Endothelial cell of umbilical vein (primary cell): ENCODE measurements around the gene MRPL33. TPM values are rescaled to one million over a fixed set of nuclear protein-coding genes. Genes with fewer than 3 reads are reported as not detected.

ENCODE experiments used
- BruUV-seq: library from RNA; stranded (reverse); fragments of 400-500 nt; replicated peaks from 2 replicates; lab custom pipeline; 2021; lab: Mats Ljungman, UMichigan
- CTCF ChIA-PET: fragments of 300-600, 350-600 bp; sonication (Branson Sonifier 250); formaldehyde crosslinking; loops from one replicate; lab custom pipeline; 2021; ENCODE audit warnings: antibody characterized with exemption, inconsistent platforms; lab: Charles Lee
- POLR2A ChIA-PET: fragments of 300-600, 350-600 bp; sonication (Branson Sonifier 250); formaldehyde crosslinking; loops from one replicate; lab custom pipeline; 2021; ENCODE audit warnings: antibody characterized with exemption, inconsistent platforms; lab: Charles Lee
- DNase-seq: peaks from one replicate; pipeline ENCODE4 v3.0.0-alpha.2; 2011; ENCODE audit warnings: low read depth, low spot score
- FAIRE-seq: peaks from 2 replicates; lab custom pipeline; 2011; peaks lifted over from hg19 to GRCh38; lab: Jason Lieb, UNC
- H2AFZ ChIP-seq: 2 replicates; pipeline ENCODE4 v1.6.0; 2012; ENCODE audit warnings: low read depth, low read length, control low read depth, inconsistent platforms
- H3K27ac ChIP-seq: 2 replicates; pipeline ENCODE4 v1.5.1; 2011; ENCODE audit warnings: low read depth, mild to moderate bottlenecking, control low read depth, low read length, moderate library complexity; ENCODE audit not compliant: insufficient read depth
- H3K27me3 ChIP-seq, 2 experiments: 2 replicates each; pipeline versions ENCODE4 v1.6.0 to v1.6.1; 2011; ENCODE audit warnings: low read length in 2 of 2, mixed read lengths in 1 of 2; ENCODE audit not compliant: control insufficient read depth in 2 of 2, insufficient read depth in 2 of 2
- H3K36me3 ChIP-seq, 2 experiments: 2 replicates in 1 of 2; 3 replicates in 1 of 2; pipeline ENCODE4 v1.5.1; 2011; ENCODE audit warnings: low read length in 2 of 2, mild to moderate bottlenecking in 1 of 2, moderate library complexity in 1 of 2; ENCODE audit not compliant: control insufficient read depth in 2 of 2, insufficient read depth in 2 of 2; ENCODE audit errors: extremely low read depth in 1 of 2
- H3K4me1 ChIP-seq: 3 replicates; pipeline ENCODE4 v1.5.1; 2011; ENCODE audit warnings: mild to moderate bottlenecking, low read length; ENCODE audit not compliant: control insufficient read depth, insufficient read depth; ENCODE audit errors: extremely low read depth
- H3K4me2 ChIP-seq: 2 replicates; pipeline ENCODE4 v1.6.1; 2011; ENCODE audit warnings: low read length, control low read depth, mixed read lengths; ENCODE audit not compliant: insufficient read depth
- H3K4me3 ChIP-seq, 3 experiments: fragments of 200-600 bp in 1 of 3; sonication (generic), shearing (Covaris generic) in 1 of 3; replicated peaks in 1 of 3; 2 replicates each; pipeline ENCODE4 v1.5.1; 2011 to 2016; ENCODE audit warnings: control low read depth in 3 of 3, low read length in 3 of 3, mild to moderate bottlenecking in 2 of 3, inconsistent platforms in 1 of 3, low read depth in 1 of 3, moderate library complexity in 1 of 3; ENCODE audit not compliant: insufficient read depth in 1 of 3
- H3K79me2 ChIP-seq: 2 replicates; pipeline ENCODE4 v1.6.0; 2012; ENCODE audit warnings: low read length, inconsistent platforms; ENCODE audit not compliant: control insufficient read depth, insufficient read depth
- H3K9ac ChIP-seq: replicated peaks from 2 replicates; pipeline ENCODE3; 2011; ENCODE audit warnings: low read length, control low read depth; ENCODE audit not compliant: insufficient read depth; ENCODE audit errors: extremely low read depth
- H3K9me1 ChIP-seq: replicated peaks from 3 replicates; pipeline ENCODE4 v1.6.0; 2011; ENCODE audit warnings: mild to moderate bottlenecking, low read length; ENCODE audit not compliant: control insufficient read depth, insufficient read depth; ENCODE audit errors: extremely low read depth
- H3K9me3 ChIP-seq: replicated peaks from 2 replicates; pipeline ENCODE4 v1.5.1; 2012; ENCODE audit warnings: low read length, inconsistent platforms; ENCODE audit not compliant: control insufficient read depth, insufficient read depth
- H4K20me1 ChIP-seq: replicated peaks from 2 replicates; pipeline ENCODE3; 2011; ENCODE audit warnings: mild to moderate bottlenecking, low read length; ENCODE audit not compliant: control insufficient read depth, insufficient read depth; ENCODE audit errors: extremely low read depth
- EZH2 ChIP-seq: IDR thresholded peaks from 2 replicates; pipeline ENCODE4 v1.6.1; 2012; ENCODE audit warnings: borderline replicate concordance, low read depth, mild to moderate bottlenecking, moderate library complexity, low read length, inconsistent platforms; ENCODE audit not compliant: severe bottlenecking
- FOS ChIP-seq: IDR thresholded peaks from 2 replicates; pipeline ENCODE4 v1.6.1; 2011; ENCODE audit warnings: mild to moderate bottlenecking, low read length, moderate library complexity, borderline replicate concordance; ENCODE audit not compliant: insufficient read depth
- GATA2 ChIP-seq: IDR thresholded peaks from 2 replicates; pipeline ENCODE4 v1.7.0; 2011; ENCODE audit warnings: low read depth, mild to moderate bottlenecking, moderate library complexity, mixed read lengths, low read length; ENCODE audit not compliant: insufficient read length, insufficient read depth
- JUN ChIP-seq: IDR thresholded peaks from 2 replicates; pipeline ENCODE4 v1.6.1; 2011; ENCODE audit warnings: borderline replicate concordance, low read depth; ENCODE audit not compliant: insufficient read length, insufficient read depth
- MYC ChIP-seq: IDR thresholded peaks from one replicate; pipeline ENCODE4 v1.6.1; 2011; ENCODE audit warnings: mild to moderate bottlenecking, low read depth, low read length
- POLR2A ChIP-seq: IDR thresholded peaks from 2 replicates; pipeline ENCODE4 v1.6.1; 2012; ENCODE audit warnings: low read depth, mild to moderate bottlenecking, control low read depth, low read length
- POLR2AphosphoS5 ChIP-seq: IDR thresholded peaks from 2 replicates; pipeline ENCODE4 v1.6.1; 2012; ENCODE audit warnings: low read depth, mild to moderate bottlenecking, control low read depth, low read length, moderate library complexity; ENCODE audit not compliant: insufficient read depth
- dilution Hi-C: fragments of 300-500 bp; cut with MboI; formaldehyde crosslinking; loops from one replicate; pipeline ENCODE4 v1.15.0; 2019; ENCODE audit warnings: low sequenced_read_pairs; ENCODE audit not compliant: extremely low pct_ligation_motif_present
- intact Hi-C: fragments of 100-400 bp; cut with micrococcal nuclease; formaldehyde crosslinking; loops from one replicate; pipeline ENCODE4 v1.10.0; 2022
- polyA plus RNA-seq, 4 experiments: library from polyadenylated mRNA; depleted of rRNA in 3 of 4; stranded (reverse) in 3 of 4; unstranded in 1 of 4; fragments of >200 nt; gene quantifications; 2 replicates each; pipeline versions ENCODE4 v1.2.1 to v1.2.3, GENCODE V29; 2011 to 2012; ENCODE audit warnings: missing spikeins in 1 of 4
- total RNA-seq: library from RNA; stranded (reverse); gene quantifications from 2 replicates; pipeline ENCODE4 v1.2.3, GENCODE V29; 2021
- TF ChIP-seq, protein P1 (sequence below), 2 donors: IDR thresholded peaks; 1 replicate in 1 of 2; 2 replicates in 1 of 2; pipeline ENCODE4 v1.5.1; 2011; ENCODE audit warnings: low read length in 2 of 2, mild to moderate bottlenecking in 2 of 2, moderate library complexity in 2 of 2, control low read depth in 1 of 2, inconsistent platforms in 1 of 2, low read depth in 1 of 2; ENCODE audit not compliant: insufficient read depth in 1 of 2; ENCODE audit errors: extremely low read depth in 1 of 2

Gene MRPL33
- total and polyA plus RNA-seq, 2 donors (not counting 3 experiments of a cell fraction or from before 2014, with no cell fraction given) = 36.1 to 97.4 TPM

DNA sequence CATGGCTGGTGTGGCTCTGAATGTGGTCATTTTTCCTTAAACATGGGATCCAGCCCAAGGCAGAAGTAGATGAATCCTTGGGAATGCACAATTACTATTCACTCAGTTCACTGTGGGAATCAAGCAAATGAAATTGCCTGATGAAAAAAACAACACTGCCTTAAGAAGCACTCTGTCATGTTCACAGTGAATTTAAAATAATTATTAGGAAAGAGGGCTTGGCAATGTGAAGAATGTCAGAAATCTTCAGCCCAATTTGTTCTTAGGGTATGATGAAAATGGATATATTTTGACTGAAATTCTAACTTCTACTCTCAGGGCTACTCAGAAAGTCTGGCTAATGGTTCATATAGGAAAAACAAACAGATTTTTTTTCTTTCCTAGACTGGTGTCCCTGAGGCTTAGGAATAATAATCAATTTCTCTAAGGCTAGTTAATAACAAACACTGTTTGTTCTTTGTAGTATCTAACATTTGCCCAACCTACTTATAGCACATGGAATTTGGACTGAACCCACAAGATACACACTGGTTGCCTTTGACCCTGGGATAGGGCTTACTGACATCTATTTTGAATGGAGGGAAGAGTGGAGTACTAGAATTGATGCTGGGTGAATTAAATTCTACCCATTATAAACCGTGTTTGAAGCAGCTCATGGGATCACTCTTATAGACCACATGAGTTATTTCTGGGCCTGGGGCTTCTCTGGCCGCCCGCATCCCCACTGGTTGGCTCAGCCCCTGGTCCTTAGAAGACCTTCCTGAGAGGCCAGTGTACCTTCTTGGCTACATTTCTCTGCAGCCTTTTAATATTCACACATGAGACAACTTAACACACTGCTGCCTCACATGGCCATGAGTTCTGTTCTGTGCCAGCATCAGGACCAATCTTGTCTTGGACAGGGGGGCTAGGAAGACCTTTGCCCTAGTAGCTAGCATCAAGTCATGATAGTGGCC lies 8.3 kb upstream of the MRPL33 start:
- Histone ChIP-seq H3K9ac (no peak overlapping the region), H3K4me3 (no peak overlapping the region), H3K4me2 (no peak overlapping the region), H2AFZ (no peak overlapping the region), H3K36me3 (no peaks in the 10 kb centered on the region), H3K4me1 (peaks cover 7% of the 10 kb centered on the region), H4K20me1 (no peaks in the 10 kb centered on the region), H3K27me3 (no peaks in the 10 kb centered on the region), H3K79me2 (no peaks in the 10 kb centered on the region), H3K9me3 (no peaks in the 10 kb centered on the region), H3K27ac (no peak overlapping the region), H3K9me1 (no peaks in the 10 kb centered on the region)
- ChIA-PET POLR2A (no interaction called here), CTCF (interaction anchor here (1.4 to 1.6 kb wide), 2 partner anchors 9 to 10 kb away, joined by 3 to 4 read pairs; no protein-coding TSS in a partner anchor)
- DNase-seq (no peak), FAIRE-seq (no peak)
- intact Hi-C loops = no loop called here
- dilution Hi-C loops = no loop called here
- no TSS peak for BruUV-seq
- TF ChIP-seq POLR2AphosphoS5 = no peak
- no peak for TF ChIP-seq MYC
- no peak for TF ChIP-seq FOS
- TF ChIP-seq JUN = no peak
- TF ChIP-seq POLR2A = no peak
- TF ChIP-seq, protein P1, sequence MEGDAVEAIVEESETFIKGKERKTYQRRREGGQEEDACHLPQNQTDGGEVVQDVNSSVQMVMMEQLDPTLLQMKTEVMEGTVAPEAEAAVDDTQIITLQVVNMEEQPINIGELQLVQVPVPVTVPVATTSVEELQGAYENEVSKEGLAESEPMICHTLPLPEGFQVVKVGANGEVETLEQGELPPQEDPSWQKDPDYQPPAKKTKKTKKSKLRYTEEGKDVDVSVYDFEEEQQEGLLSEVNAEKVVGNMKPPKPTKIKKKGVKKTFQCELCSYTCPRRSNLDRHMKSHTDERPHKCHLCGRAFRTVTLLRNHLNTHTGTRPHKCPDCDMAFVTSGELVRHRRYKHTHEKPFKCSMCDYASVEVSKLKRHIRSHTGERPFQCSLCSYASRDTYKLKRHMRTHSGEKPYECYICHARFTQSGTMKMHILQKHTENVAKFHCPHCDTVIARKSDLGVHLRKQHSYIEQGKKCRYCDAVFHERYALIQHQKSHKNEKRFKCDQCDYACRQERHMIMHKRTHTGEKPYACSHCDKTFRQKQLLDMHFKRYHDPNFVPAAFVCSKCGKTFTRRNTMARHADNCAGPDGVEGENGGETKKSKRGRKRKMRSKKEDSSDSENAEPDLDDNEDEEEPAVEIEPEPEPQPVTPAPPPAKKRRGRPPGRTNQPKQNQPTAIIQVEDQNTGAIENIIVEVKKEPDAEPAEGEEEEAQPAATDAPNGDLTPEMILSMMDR (IDR thresholded peaks at IDR 0.05; ENCODE audit: extremely low read depth in 1 of 2, insufficient read depth in 1 of 2, low read depth in 1 of 2, low read length in 2 of 2) = no peak
- no peak for TF ChIP-seq GATA2
- no peak for TF ChIP-seq EZH2
